ENCODE data around the gene LIPG.
"Not testable (repeated sequence)": the region's sequence is repeated elsewhere in the genome, so short reads cannot be mapped to it uniquely, and the experiment has no call there.

The LIPG gene

DNA sequence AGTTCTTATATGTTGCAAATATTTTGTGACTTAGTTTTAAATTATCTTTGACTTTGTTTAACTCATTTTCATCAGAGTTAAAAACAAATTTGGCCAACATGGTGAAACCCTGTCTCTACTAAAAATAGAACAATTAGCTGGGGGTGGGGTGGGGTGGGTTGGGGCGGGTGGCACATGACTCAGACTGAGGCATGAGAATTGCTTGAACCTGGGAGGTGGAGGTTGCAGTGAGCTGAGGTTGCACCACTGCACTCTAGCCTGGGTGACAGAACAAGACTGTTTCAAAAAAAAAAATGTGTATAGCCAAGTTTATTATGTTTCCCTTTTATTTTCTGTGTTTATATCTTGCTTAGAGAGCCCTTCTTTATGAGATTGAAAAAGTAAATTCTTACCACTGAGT, 14.2 kb upstream of the LIPG start:
- no peak for DNase-seq

DNA sequence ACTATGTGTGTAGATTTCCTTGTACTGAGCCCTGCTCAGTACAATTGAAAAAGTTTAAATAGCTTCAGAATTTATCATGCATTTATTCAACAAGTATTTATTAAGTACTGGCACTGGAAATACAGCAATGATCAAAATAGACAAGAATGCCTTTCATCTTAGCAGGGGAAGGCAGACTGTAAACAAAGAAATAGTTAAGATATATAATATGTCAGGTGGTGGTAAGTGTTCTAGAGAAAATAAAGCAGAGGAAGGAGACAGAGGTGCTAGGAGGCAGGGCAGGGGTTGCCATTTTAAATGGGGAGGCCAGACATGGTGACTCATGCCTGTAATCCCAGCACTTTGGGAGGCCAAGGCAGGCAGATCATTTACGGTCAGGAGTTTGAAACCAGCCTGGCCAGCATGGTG, 13.6 kb upstream of the LIPG start:
- no peak for DNase-seq

DNA sequence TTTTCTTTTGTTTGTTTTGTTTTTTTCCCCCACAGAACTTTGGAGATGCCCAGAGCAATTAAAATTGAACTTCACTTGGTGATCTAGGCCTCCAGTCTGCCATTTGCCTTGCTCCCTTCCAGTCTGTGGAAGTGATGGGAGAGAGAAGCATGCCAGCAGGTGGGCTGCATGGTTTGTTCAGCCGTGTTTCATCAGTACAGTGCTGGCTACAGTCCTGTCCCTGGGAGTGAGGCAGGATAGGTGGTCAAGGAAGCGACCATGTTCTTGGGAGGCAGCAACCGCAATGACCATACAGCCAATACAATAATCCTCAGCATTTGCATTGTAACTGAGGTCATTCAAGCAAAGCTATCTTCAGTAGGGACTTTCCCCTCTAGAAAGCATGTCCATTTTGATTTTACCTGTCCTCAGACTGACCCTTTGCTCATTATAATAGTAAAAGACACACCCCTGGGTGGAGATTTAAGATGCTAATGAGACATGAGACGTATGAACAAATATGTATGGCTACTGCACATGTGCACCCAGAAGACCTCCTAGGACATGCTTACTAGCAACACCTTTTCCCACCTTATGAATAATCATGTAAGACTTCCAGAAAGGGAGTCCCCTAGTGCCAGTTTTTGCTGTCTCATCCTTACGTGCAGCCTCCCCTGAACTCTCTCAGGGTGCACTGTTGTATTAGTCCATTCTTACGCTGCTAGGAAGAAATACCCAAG, 11.1 kb upstream of the LIPG start:
- DNase-seq: no peak

DNA sequence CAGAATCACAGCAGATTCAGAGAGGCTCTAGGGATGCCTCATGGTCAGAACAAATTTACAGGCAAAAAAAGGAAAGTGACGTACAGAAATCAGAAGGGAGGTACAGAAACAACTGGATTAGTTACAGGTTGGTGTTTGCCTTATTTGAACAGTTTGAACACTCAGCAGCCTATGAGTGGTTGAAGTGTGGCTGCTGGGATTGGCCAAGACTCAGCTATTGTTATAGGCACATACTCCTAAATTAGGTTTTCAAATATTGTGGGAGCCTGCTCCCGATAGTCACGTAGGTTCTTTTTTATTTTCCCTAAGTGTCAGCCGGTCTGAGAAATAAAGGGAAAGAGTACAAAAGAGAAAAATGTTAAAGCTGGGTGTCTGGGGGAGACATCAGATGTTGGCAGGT, 8.9 kb upstream of the LIPG start:
- DNase-seq: no peak

DNA sequence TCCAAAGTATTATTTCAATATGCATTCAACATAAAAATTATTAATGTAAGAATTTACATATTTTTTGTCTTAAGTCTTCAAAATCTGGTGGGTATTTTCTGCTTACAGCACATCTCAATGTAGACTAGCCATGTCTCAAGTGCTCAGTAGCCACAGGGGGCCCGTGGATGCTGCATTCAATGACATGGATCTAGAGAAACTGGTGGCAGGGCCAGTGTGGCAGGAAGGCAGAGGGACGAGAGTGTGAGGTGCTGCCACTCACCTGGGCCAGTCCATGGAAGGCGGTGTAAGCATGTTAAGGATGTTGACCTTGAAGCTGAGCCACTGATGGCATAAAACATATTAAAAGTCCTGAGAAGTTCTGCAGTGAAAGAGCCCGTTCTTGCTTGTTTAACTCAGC, 6.2 kb upstream of the LIPG start:
- no peak for DNase-seq

DNA sequence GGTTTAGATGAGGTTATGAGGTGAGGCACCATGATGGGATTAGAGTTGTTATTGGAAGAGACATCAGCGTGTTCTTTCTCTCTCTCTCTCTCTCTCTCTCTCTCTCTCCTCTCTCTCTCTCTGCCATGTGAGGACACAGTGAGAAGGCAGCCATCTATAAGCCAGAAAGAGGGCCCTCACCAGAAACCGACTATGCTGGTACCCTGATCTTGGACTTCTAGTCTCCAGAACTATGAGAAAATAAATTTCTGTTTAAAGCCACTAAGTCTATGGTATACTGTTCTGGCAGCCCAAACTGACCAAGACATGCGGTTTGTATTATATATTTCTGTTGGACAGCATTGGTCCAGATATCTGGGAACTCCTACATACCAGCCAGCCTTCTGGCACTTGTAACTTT, 3.5 kb upstream of the LIPG start:
- no peak for DNase-seq

DNA sequence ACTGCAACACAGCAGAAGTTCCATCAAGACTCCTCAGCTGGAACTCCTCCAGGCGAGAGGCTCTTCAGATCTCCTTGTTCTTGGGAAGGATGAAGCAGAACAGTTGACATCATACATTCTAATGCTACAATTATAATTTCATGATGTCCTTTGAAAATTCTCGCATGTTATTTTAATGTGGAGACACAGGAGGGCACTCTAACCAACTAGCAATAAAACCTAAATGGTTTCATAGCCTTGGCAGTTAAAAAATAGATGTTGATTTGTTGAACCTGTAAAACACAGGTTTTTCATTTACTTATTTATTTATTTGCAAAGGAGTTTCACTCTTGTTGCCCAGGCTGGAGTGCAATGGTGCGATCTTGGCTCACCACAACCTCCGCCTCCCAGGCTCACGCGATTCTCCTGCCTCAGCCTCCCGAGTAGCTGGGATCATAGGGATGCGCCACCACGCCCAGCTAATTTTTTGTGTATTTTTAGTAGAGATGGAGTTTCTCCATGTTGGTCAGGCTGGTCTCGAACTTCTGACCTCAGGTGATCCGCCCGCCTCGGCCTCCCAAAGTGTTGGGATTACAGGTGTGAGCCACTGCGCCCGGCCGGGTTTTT, 2.4 kb upstream of the LIPG start:
- peak in 1 of 2 experiments; percentile 25 for DNase-seq

DNA sequence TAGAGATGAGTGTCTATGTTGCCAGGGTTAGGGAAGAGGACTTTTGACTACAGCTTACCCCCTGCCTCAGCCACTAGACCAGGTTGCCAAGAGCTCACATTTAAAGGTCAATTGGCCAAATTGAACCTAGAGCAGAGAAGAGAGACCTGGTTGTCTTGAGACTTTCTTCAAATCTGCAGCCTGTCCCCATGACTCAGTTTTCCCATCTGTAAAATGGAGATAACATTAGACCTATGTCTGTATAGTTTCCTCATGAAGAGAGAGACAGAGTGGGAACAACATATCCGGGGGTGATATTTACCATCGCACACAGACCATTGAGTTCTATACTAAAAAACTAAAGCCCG, 1.6 kb upstream of the LIPG start:
- DNase-seq: no peak

DNA sequence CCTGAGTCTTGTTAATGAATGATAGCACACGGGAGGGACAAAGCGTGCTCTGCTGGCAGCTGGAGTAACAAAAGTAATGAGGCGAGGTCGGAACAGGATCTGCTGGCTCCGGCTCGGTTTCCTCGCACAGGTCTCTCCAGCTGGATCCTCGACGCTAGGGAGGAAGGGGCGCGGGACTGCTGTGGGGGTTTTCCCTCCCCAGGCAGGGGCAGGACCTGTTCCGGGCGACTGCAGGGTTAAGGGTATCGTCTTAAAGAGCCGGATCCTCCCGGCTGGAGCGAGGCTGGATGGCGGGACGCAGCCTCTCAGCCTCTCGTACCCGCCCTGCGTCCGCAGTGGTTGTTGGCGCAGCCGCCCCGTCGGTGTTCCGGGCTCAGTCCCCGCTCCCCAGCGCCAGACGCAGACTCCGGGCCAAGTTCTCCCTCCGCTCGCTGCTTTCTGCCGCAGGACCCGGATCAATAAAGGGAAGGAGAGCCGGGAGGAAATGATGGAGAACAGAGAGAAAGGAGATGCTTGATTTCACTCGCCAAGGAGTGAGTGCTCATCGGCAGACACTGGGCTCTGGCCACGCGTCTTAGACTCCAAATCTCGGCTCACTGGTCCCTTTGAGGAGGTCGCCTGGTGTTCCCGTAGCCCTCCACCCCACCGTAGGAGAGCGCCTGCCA, 1.1 kb upstream of the LIPG start:
- peak in 1 of 2 experiments; percentile 42 for DNase-seq

DNA sequence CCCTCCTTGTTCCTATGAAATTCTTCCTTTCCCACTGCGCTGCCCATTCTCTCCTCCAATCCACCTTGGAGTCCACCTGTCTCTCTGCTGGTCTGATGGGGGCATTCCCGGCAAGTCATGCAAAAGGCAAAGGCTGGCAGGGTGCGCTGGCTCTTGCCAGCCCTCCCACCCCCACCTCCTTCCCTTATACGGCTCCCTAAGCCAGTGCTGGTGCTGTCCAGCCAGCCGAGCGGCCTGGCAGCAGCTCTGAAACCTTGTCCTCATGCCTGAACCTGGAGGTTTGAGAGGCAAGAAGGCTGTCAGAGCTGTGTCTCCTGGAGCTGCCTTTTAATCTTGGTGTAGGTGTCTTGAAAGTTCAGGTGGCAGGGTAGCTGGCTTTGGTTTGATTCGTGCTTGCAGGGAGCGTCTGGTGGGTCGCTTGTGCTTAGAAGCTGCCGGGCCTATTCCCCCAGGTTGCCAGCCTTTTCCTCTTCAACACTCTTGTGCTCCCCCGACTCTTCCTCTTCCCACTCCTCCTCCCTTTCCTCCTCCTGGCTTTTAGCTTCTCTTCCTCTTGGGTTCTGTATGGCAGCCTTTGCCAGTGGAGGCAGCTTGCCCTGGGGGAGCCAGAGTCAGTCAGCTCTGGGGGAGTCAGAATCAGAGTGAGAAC, 748 bp downstream of the LIPG start:
- DNase-seq: peak in 1 of 2 experiments; percentile 10

DNA sequence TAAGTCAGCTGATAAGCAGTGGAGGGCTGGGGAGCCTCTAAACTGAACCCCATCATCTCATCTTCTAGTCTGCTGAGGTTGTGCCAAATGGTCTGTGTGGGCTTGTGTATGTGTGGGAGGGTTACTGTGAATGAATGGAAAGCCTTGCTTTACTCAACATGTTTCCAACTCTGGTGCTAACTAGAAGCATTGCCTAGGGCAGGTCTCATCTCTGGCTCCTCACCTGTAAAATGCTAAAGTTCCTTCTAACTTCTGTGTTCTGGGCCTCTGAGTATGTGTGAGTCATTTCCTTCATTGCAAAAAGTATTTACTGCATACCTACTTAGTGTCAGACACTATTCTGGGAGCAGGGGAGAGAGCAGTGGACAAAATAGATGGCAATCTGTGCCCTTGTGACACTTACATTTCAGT, 1.3 kb downstream of the LIPG start:
- DNase-seq: no peak

DNA sequence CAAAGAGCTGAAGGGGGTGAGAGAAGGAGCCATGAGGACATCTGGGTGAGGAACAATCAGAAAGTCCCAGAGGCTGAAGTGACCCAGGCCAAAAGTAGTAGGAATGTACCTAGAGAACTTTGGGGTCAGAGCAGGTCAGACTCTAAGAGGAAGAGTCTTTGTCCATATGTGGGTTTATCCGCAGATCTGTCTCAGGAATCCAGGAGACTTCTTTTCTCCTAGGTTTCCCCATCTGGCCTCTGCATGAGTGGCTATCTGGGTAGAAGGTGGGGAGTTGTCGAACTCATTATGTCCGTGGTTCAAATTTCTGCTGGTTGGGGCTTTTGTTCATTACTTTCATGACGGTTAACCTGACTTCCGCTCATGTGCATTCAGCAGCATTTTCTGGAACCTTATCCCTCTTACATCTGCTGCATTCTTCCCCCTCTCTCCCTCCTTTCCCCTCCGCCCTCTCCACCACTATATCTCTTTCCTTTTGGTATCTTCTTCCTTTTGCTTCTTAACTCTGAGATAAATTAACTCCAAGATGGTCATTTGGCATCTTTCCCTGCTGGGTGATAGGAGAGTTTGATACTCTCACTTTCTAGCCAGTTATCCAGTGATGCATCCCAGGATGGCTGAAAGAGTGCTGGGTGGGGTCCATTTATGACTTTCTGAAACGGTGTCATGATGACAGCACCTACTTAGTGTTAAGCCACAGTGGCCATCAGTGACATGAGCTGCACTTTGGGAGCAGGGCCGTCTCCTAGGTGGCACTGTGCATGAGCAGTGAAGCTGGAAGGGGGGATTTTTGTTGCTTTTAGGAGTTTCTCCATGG, 2.1 kb downstream of the LIPG start:
- peak; percentile 27 to 52 for DNase-seq

DNA sequence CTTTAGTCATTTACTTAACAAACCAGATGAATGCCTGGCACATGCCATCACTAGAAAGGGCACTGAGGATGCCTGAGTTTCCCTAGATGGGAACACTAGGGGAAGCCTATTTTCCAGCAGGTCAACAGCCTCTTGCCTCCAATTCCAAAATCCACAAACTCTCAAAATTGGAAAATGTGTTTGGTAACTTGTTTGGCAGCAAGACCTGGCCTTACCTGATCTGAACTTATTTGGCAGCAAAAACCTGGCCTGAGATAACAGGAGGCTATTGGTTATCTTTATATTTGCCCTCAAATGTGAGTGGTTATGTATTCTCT, 2.6 kb downstream of the LIPG start:
- no peak for DNase-seq

DNA sequence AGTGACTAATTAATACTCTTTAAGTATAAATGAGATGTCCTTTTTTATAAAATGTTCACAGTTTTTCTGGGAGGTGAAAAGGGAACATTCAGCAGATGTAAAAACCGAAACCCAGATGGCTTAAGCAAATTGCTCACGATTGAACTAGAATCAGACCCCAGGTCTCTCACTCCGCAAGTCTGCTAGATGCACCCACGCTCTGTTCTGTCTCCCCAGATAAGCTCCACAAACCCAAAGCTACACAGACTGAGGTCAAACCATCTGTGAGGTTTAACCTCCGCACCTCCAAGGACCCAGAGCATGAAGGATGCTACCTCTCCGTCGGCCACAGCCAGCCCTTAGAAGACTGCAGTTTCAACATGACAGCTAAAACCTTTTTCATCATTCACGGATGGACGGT, 3.2 kb downstream of the LIPG start:
- peak in 1 of 2 experiments; percentile 59 for DNase-seq

DNA sequence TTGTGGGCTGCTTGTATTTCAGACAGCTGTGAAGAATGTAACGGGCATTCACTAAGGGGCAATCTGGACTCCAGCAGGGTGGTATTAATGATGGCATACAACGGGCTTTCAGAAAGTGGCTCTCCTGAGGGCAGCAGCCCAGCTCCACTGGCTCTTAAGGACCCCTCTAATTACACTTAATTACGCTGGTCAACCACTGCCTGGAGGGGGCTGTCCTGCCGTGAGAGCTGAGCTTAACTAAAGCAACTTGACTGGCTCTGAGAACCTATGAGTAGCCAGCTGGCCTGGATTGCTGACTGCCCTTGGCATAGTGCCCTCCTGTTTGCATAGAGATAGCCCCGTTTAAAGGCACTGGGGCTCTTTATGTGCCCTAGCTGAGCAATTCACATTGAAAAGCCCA, 3.8 kb downstream of the LIPG start:
- DNase-seq: peak; percentile 95 to 98

DNA sequence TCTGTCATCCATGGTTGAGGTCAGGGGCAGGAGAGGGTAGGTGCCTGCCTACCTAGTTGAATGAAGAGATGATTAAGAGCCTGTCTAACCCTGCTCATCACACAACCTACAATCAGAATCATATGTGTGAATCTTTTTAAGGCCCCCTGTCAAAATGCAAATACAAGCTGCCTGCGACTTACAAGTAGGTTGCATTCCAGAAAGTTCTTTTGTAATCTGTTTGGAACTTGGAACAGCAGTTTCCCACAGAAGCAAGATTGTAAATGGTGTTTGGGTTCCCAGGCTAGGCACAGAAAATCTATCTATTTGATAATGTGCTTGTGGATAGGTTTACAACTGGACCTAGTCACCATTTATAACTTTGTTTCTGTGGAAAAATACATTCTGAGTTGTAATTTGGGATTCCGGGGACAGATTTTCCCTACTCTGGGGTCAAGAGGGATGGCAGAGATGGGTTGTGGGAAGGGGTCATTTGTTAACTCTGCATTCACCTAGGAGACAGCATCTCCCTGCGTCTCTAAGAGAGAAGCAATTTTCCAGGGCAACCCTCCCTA, 4.4 kb downstream of the LIPG start:
- DNase-seq: no peak

DNA sequence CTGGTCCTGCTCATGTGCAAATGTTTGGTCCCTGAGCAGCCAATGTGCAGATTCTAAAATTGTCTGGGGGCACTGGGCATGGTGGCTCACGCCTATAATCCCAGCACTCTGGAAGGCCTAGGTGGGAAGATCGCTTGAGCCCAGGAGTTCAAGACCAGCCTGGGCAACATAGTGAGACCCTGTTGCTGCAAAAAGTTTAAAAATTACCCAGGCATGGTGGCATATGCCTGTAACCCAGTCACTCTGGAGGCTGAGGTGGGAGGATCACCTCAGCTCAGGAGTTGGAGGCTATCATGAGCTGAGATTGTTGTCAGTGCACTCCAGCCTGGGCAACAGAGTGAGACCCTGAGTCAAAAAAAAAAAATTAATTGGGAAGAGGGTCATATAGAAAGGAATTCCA, 5.1 kb downstream of the LIPG start:
- no peak for DNase-seq

DNA sequence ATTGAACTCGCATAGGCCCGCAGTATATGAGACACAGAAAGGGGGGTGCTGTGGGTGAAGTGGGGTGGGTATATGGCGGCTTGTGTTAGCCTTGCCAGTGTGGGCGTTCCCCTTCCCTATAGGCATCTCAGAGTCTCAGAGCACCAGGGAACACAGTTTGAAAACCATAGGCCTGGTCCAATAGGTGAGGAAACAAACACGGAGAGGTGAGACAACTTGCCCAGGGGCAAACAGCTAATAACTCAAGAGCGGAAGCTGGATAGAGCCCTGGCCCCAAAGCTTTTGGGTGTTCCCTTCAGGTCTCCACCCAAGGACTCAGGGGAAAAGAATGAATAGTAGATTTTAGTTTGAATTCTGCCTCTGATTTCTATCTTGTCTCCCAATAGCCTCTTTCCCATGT, 7.9 kb downstream of the LIPG start:
- no peak for DNase-seq

DNA sequence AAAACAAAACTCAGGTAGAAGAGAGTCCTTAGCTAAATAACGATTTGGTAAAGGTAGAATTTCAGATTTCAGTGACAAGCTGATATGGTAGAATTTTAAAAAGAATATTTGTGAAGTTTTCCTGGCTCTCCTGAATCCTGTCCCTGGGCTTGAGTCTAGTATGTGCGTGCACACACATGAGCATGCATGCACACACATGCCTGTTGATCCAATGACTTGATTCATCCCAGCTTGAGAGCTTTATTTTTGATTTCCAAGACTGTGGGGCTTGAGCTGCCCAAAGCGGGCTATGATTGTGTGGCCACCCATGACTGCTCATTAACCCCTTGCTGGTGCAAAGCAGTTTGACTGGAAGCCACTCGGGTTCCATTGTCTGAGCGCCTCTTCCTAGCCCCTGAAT, 9.0 kb downstream of the LIPG start:
- no peak for DNase-seq

DNA sequence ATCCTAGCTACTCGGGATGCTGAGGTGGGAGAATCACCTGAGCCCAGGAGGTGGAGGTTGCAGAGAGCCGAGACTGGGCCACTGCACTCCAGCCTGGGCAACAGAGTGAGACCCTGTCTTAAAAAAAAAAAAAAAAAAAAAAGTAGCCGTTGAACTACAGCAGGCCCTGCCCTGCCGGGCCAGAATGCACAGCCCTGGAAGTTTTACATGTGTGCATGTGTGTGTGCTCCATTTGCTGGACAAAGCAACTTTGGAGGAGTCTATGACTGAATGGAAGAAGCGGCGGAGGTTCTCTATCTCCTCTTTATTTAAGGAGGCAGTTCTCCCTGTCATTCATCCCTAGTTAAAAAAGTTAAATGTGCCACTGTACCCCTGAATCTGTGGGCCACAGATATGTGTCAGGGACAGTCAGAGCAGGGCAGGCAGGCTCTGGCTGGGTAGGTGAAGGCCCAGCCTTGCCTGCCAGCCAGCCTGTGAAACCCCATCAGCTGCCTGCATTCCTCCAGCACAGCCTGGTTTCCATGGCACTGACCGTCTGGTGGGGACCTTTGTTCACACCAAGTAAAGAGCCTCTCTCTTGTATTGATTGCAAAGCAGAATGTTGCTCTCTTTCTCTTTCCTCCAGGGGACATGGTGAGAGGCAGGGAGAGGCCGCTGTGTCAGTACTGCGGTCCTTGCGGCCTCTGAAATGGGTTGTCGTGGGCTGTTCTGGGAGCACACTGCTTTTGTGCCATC, 10.9 kb downstream of the LIPG start:
- no peak for DNase-seq

DNA sequence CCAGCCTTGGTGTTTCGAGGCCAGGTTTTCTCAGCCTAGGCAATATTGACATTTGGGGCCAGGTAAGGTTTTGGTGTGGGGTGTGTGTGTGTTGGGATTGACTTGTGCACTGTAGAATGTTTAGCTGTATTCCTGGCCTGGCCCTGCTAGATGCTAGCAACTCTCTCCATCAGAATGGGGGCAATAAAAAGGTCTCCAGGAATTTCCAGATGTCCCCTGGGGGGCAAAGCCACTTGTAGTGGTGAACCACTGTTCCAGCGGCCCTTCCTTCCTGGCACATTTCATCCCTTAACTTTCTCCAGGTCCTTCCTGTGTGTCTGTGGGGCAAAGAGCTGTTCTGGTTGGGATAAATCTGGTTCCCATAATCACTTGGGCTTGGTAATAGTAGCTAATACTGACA, 12.0 kb downstream of the LIPG start:
- no peak for DNase-seq

DNA sequence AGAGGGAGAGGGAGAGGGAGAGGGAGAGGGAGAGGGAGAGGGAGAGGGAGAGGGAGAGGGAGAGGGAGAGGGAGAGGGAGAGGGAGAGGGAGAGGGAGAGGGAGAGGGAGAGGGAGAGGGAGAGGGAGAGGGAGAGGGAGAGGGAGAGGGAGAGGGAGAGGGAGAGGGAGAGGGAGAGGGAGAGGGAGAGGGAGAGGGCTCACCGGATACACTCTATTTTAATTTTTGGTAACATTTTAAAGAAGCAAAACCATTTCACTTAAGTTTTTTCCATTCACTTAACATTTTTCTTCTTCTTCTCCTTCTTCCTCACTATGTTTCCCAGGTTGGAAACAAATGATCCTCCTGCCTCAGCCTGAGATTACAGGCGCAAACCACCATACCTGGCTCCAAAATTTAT, 17.2 kb downstream of the LIPG start:
- not testable (repeated sequence) for DNase-seq

Measured in NCI-H524 (cell line).